Mucosa of rectum (tissue), 2 donors: ENCODE measurements around the gene ETDA.

Source experiments
- H3K27ac ChIP-seq, 2 donors: one replicate each; pipeline ENCODE4 v1.7.0; 2013; ENCODE audit warnings: inconsistent platforms in 2 of 2, low read depth in 2 of 2, low read length in 2 of 2
- H3K27me3 ChIP-seq, 2 donors: one replicate each; pipeline ENCODE4 v1.7.0; 2013; ENCODE audit warnings: low read length in 2 of 2; ENCODE audit not compliant: control insufficient read depth in 2 of 2, insufficient read depth in 2 of 2
- H3K36me3 ChIP-seq, 2 donors: one replicate each; pipeline ENCODE4 v1.7.0; 2013; ENCODE audit warnings: low read length in 2 of 2; ENCODE audit not compliant: control insufficient read depth in 2 of 2, insufficient read depth in 2 of 2
- H3K4me1 ChIP-seq, 2 donors: one replicate each; pipeline ENCODE4 v1.7.0; 2013; ENCODE audit warnings: low read length in 2 of 2, mild to moderate bottlenecking in 1 of 2; ENCODE audit not compliant: control insufficient read depth in 2 of 2, insufficient read depth in 2 of 2
- H3K4me3 ChIP-seq, 2 donors: one replicate each; pipeline ENCODE4 v1.7.0; 2013; ENCODE audit warnings: low read length in 2 of 2
- H3K9ac ChIP-seq, 2 donors: one replicate each; pipeline ENCODE4 v1.7.0; 2013; ENCODE audit warnings: low read length in 2 of 2, low read depth in 1 of 2, mild to moderate bottlenecking in 1 of 2
- H3K9me3 ChIP-seq, 2 donors: one replicate each; pipeline ENCODE4 v1.7.0; 2013; ENCODE audit warnings: low read length in 2 of 2; ENCODE audit not compliant: control insufficient read depth in 2 of 2
- donor health status: healthy.
- donor health status: Normal muscosa, but diverticular disease.

The ETDA gene

GRCh38 chrX:135273162-135273561 is 21.3 kb downstream of the ETDA start:
- Histone ChIP-seq H3K4me1 (no peaks in the 10 kb centered on the region), H3K4me3 (no peak overlapping the region), H3K9me3 (peaks cover 0 to 2% of the 10 kb centered on the region in 2 donors), H3K27ac (no peak overlapping the region), H3K36me3 (no peaks in the 10 kb centered on the region), H3K27me3 (no peaks in the 10 kb centered on the region), H3K9ac (no peak overlapping the region)

GRCh38 chrX:135275973-135276372 is 24.1 kb downstream of the ETDA start:
- H3K9me3 ChIP-seq, result peaks cover 0 to 2% of the 10 kb centered on the region in 2 donors
- no peaks in the 10 kb centered on the region for H3K4me1 ChIP-seq
- H3K9ac ChIP-seq, result no peak overlapping the region
- no peaks in the 10 kb centered on the region for H3K27me3 ChIP-seq
- no peak overlapping the region for H3K4me3 ChIP-seq
- no peaks in the 10 kb centered on the region for H3K36me3 ChIP-seq
- H3K27ac ChIP-seq, result no peak overlapping the region

GRCh38 chrX:135287266-135287823 is 35.5 kb downstream of the ETDA start:
- H3K36me3 ChIP-seq, result peaks cover 0 to 8% of the 10 kb centered on the region in 2 donors
- peaks cover 27 to 32% of the 10 kb centered on the region in 2 donors for H3K9me3 ChIP-seq
- no peak overlapping the region for H3K4me3 ChIP-seq

GRCh38 chrX:135295238-135295943 is 43.5 kb downstream of the ETDA start:
- no peak overlapping the region for H3K27ac ChIP-seq

More at GRCh38 chrX:135287266-135287823, 35.5 kb downstream of the ETDA start:
- Histone ChIP-seq H3K4me1 (no peaks in the 10 kb centered on the region), H3K27ac (no peak overlapping the region), H3K27me3 (no peaks in the 10 kb centered on the region), H3K9ac (no peak overlapping the region)

GRCh38 chrX:135295944-135296305 is 44.1 kb downstream of the ETDA start:
- Histone ChIP-seq H3K4me3 (peak overlapping the region; percentile 11 to 60), H3K9me3 (peaks cover 3 to 7% of the 10 kb centered on the region in 2 donors), H3K9ac (peak overlapping the region in 1 of 2 donors; percentile 17), H3K27ac (no peak overlapping the region), H3K36me3 (peaks cover 0 to 5% of the 10 kb centered on the region in 2 donors), H3K4me1 (no peaks in the 10 kb centered on the region), H3K27me3 (peaks cover 0 to 3% of the 10 kb centered on the region in 2 donors)

More at GRCh38 chrX:135295238-135295943, 43.5 kb downstream of the ETDA start:
- Histone ChIP-seq H3K9ac (peak overlapping the region in 1 of 2 donors; percentile 17), H3K9me3 (peaks cover 3 to 7% of the 10 kb centered on the region in 2 donors), H3K4me3 (peak overlapping the region; percentile 11 to 60), H3K27me3 (peaks cover 0 to 3% of the 10 kb centered on the region in 2 donors), H3K36me3 (peaks cover 0 to 5% of the 10 kb centered on the region in 2 donors), H3K4me1 (no peaks in the 10 kb centered on the region)

GRCh38 chrX:135302269-135302873 is 50.5 kb downstream of the ETDA start:
- H3K27ac ChIP-seq, result no peak overlapping the region
- H3K27me3 ChIP-seq, result peaks cover 0 to 6% of the 10 kb centered on the region in 2 donors
- H3K9me3 ChIP-seq, result no peaks in the 10 kb centered on the region

More at GRCh38 chrX:135302269-135302873, 50.5 kb downstream of the ETDA start:
- no peaks in the 10 kb centered on the region for H3K36me3 ChIP-seq
- no peaks in the 10 kb centered on the region for H3K4me1 ChIP-seq
- no peak overlapping the region for H3K9ac ChIP-seq
- no peak overlapping the region for H3K4me3 ChIP-seq
